SK-N-SH (cell line): Measurements from ENCODE around the gene CNTNAP3. TPM values are rescaled to one million over a fixed set of nuclear protein-coding genes. Genes with fewer than 3 reads are reported as not detected.

Experiments
- polyA plus RNA-seq, 3 experiments: library from polyadenylated mRNA; depleted of rRNA; stranded (reverse); fragments of >200 nt; gene quantifications; 2 replicates each; pipeline ENCODE4 v1.2.3, GENCODE V29; 2012
- small RNA-seq, 7 experiments: library from RNA; depleted of rRNA; stranded (forward); fragments of <200 nt; gene quantifications; one replicate each; pipeline ENCODE3, GENCODE V24; 2012

Gene CNTNAP3
- polyA plus RNA-seq, 1 of the 3 experiments (the other 2 are of a cell fraction), result 0.20 TPM

Small RNA genes lying within 50 kb of the gene (small RNA-seq; reads per million reads assigned to genes)
- 0 reads per million in 7 experiments for gene RN7SL640P

Other genes starting within 250 kb of the CNTNAP3 start
- not detected in 2 replicates for gene SPATA31A1, start 67.5 kb upstream of the CNTNAP3 start, polyA plus RNA-seq (2012; rRNA removed)